Retina (tissue), 1 donor: ENCODE results near the gene CACNA1C.

Source experiments
- DNase-seq: peaks from one replicate; pipeline ENCODE4 v3.0.0-alpha.2; 2016

The CACNA1C gene

DNA sequence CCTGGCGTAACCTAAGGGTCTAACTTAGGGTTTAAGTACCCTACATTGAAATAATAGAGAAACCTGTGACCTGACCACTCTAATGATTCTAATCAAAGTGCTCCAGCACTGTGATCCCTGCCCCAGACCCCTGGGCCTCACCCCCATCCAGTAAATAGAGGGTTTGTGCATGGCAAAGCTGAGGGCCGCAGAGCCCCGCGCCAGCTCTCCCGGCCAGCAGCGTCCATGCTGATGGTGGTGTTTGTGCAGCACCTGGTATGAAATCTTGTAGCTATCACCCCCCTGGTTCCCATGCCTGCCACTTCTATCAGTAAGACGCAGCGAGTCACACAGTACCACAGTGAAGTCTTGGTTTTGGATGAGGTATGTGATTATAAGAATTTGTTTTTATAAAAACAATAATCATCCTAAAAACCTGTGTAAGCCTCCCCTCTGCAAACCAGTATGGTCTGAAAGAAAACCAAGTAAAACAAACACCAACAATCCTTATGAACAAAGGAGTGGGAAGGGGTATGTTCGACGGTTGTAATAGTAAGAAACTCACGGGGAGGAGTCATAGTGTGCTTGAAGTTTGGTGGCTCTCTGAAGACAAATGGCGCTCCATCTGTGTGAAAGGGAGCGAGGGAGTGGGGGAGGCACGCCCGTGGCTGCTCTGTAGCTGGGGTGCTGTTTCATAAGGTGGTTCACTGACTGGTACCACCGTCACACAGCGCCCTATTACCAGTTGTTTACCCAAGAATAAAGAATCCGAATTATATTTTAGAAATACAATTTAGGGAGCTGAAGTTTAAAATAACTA is 156.2 kb downstream of the CACNA1C start:
- no peak for DNase-seq

DNA sequence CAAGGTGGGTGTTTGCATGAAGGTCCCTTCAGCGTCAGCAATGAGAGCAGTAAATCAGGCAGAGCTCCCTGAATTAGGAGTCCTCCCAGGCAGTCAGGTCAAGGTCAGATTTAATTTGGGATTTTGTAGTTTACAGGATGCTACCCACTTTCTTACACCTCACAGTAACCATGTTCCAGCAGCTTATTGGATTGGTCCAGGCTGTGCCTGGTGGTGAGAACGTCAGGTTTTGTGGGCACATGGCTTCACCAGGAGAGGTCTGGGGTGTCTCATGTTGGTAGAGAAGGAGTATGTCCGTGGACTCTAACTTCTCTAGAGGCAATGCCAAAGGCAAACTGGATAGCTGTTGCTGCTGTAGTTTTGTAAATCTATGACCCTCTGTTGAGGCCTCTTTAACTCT is 158.3 kb downstream of the CACNA1C start:
- DNase-seq = no peak

DNA sequence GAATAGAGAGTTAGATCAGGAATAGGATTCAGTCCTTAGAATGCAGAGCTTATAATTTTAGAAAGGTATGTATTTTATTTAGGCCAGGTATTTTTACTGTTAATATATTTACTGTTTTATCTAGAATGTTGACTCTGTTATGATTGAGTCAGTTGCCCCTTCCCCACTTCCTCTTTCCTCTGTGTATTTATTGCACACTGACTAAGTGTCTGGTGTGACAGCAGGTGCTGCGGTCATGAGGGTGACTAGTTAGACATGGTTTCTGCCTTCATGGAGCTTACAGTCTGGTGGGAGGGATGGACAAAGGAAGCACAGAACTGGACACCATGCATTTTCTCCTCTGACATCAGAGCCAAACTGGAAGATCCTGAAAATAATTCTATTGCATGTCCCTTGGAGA is 159.8 kb downstream of the CACNA1C start:
- DNase-seq = no peak

DNA sequence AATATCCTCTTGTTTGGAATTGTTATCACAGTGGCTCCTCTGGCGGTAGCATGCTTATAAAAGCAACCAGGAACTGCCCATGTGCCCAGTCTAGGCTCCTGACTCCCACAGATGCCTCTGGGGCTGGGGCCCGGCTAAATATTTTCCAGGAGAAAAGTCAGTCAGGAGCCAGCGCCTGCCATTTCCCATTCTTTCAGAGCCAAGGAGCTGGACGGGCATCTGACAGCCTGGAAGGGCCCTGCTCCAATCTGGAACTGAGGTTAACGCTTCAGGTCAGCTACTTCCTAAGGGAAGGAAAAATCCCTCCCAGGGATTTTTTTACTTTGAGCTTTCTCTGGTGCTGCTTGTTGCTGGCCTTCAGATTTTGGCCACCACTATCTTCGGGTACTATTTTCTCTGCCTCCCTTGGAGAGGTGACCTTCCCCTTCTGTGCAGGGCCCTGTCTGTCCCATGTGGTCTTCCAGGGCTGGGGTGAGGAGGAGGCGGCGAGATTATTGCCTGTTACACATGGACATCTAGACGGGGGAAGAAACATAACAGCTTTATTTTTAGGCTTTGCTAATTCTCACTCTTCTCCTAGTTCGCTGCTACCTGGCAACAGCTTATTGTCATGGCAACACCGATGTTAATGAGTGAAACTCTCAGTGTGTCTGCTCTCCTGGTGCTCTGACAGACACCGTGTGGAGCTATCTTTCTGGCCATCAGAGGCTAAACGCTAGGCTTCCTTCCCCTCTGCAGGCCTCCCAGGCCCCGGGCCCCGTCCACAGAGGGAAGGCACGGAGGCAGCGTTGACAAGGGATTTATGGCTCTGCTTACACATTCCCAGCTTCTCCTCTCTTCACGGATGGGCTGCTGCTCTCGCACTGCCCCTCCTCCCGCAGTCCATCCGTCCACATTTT is 160.4 kb downstream of the CACNA1C start:
- DNase-seq = peak; percentile 60

DNA sequence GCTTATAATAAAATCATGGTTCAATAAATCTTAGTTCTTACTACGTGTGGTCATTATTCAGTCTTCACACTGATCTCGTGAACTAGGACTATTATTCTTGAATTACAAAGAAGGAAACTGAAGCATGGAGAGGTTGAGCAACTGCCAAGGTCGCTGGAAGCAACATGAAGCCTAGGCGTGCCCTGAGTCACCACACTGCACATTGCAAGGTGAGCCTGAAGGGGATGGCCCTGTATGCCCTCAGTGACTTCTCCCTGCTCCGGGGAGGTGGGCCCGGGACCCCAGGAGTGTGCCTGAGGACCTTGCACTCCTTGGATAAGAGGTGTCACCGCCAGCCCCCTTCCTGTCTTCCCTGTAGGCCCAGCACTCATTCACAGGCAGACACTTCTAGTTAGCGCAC is 161.6 kb downstream of the CACNA1C start:
- no peak for DNase-seq

DNA sequence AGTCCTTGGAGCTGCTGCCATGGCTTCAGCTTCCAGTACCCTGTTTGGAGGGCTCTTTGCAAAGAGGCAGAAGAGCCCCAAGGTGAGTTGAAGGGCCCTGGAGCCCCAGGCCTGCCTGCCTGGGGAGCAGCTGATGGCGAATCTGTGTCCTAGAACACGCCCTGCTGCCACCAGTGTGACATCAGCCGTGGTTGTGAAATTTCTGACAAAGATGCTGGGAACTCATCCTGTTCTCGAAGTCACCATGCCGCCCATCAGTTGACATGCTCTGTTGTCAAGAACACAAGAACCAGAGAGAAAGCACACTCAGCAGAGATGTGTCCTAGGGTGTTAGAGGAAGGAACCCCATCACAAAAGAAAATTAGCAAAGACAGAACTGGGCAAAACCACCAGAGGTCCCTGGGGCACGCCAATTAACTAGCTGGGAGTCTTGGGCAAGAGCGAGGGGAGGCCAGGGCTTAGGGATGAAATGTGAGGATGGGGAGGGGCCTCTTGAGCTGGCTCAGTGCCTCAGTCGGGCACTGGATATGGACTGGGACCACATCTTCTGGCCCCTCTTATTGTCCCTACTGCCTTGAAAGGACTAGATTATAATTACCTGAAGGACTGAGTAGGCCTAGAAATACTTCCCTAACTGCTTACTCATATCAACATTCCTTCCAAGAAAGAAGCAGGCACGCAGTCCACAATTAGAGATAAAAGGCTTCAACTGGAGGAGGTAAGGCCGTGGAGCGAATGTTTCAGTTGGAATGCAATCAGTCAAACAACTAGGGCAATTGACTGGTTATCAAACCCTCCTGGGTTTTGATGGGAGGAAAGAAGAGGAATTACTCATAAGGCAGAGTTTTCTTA is 163.1 kb downstream of the CACNA1C start:
- DNase-seq = no peak

DNA sequence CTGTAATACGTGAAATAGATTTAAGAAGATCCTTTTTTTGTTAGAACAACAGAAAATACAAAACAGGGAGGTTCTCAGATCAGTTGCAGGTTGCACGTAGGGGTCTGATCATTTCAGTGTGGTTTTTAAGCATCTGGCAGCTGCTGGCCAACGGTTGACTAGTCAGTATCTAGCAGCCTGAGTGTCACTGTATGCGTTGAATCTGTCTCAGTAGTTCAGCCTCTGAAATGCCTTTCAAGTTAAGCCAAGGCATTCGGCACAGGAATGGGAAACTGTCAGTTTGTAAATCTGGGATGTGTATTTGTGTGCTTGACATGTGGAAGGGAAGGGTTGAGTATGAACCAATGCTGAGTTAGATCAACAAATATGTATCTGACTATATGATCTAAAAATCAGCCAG is 165.9 kb downstream of the CACNA1C start:
- DNase-seq = no peak

DNA sequence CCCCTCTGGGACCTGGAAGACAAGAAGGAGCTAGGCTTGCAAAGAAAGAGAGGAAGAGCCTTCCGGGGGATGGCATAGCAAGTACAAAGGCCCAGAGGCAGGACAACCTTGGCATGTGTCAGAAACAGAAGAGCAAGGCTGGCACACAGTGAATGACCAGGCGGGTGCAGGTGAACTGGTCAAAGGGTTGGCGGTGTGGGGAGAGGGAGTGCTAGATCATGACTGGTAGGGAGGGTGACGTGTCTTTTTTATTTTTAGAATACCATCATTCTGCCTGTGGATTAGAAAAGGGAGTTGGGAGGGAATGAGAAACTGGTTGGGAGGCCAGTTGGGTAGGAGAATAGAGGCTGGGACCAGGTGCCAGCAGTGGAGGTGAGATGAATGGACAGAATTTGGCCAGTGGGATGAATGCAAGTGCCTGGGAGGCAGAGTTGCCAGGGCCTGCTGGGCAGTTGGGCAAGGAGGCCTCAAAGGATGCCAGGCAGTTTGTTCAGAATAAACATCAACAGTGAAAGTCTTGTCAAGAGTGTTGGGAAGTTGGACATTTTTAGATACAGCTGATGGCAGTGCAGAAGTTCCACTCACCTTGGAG is 168.3 kb downstream of the CACNA1C start:
- DNase-seq = no peak

DNA sequence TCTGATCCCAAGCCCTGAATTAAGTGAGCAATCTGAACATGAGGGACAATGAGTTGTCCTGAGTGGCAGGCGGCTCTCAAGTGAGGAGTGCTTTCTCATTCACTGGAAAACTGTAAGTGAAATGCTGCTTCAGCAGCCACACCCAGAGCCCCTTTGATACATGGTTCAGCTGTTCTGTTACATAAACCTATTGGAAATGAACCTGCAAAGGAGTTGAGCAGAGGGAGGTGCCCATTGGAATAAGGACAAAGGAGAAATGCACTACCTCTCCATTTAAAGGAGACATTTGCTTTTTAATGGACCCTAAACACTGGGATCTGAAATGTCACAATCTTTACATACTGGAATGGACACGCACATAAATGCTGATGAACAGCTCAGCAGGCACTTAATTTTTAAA is 169.9 kb downstream of the CACNA1C start:
- DNase-seq = no peak

DNA sequence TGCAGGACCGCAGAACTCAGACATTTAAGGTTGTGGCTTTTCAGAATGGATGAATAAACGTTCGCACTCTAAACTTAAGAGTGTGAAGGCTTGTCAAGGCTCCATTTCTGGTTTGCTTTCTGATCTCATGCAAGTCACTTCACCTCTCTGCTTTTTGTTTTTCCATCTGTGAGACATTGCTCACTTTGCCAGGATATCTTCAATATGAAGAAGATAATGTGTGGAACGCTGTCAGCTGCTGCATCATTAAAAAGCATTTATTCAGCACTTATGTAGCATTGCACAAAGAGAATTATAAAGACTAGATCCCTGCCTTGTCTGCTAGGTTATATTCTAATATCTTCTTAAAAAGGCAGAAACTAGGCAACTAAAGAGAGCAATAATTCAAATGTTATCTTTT is 172.2 kb downstream of the CACNA1C start:
- DNase-seq = no peak

DNA sequence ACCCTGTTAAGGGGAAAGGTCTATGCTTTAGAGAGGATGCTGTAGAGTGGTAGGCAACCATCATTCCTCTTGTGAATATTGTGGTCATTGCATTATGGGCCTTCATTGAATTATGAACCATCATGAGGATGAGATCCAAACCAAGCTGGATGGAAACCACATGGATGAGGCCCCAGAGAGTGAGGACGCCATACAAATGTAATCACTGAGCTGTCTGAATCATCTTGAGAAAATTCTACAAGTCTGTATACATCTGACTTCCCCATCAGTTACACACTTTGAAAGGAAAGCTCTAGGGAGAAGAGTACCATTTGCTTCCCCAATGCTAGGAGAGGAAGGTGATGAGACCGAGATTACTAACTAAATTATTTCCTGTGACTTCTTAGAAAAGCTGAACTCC is 172.9 kb downstream of the CACNA1C start:
- no peak for DNase-seq

DNA sequence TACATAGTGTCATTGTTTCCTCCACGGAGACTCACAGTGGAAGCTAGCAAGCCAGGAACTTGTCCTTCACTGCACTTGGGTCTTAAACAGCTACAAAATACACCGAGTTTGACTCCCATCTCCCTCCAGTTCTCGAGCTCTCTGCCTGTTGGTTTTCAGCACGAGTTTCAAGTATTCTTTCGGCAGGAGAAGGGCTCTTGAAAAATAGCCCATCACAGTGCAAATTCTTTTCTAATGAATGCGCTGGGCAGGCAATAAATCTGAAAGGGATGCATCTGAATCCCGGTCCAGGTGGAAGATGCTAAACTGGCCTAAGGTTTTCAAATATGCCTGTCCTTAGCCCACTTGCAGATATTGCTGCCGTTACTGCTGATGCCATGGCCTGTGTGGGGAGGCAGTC is 173.9 kb downstream of the CACNA1C start:
- no peak for DNase-seq

DNA sequence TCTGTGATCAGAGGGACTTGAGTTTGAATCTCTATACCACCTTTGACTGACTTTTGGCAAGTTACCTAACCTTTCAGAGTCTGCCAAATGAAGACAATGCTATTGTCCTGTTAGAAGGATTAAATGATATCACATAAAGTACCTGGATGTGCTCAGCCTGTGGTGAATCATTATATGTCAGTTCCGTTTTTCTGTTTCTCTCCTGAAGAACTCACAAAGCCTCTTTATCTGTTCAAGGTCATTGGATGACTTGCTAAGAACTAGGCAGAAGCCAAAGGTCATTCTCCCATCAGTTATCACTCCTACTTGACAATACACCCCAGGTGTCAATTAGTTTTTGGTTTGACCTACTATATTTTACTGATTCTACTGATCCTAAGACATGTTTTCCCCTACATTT is 174.6 kb downstream of the CACNA1C start:
- DNase-seq = no peak

DNA sequence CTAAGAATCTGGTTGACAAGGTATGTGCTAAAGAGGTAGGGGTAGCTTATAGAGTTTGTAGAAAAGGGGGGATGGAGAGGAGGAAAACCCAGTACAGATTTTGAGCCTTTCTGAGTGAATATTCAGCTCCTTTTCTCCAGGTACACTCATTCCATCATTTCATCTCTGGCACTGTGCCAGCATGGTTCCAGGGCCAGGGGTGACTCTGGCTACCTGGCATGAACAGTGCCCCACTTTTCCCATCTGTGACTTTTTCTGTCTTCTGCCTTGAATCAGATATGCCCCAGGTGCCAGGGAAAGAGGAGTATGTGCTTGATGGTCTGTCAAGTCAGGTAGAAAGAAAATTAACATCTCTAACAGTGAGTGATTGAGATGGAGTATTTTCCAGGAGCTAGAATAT is 175.7 kb downstream of the CACNA1C start:
- no peak for DNase-seq

DNA sequence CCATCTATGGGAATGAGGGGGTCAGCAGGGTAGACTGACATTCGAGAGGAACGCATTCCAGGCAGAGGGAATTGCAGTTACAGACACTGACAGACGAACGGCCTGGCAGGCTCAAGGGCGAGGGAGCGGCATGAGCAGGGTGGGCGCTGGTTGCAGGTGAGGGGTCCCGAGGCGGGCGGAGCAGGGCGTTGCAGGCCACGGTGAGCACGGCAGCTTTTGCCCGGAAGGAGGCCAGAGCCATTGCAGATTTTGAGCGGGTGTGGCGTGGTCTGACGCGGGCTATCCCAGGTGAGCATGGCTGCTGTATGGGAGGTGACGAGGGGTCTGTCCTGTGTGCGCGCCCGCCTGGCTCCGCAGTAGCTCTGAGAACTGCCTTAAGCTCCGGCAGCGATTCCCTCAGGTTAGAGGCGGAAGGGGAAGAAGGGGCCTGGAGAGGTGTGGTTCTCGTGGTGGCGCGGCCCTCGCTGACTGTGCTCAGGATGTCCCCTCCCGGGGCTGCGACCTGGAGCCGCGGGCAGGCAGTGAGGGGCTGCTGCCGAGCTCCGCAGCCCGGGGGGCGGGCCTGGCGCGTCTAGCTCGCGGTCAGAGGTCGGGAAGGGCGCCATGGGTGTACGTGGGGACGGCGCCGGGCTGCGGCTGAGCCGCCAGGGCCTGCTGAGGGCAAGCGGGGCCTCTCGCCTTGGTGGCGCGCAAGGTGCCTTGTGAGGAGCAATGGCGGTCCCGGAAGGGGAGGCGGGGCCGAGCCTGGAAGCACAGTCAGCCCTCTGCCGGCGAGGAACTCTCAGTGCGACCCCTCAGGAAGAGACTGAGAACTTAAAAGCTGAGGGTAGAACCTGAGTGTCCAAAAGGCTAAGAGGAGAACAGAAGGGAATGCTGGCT is 177.1 kb downstream of the CACNA1C start:
- DNase-seq = no peak

DNA sequence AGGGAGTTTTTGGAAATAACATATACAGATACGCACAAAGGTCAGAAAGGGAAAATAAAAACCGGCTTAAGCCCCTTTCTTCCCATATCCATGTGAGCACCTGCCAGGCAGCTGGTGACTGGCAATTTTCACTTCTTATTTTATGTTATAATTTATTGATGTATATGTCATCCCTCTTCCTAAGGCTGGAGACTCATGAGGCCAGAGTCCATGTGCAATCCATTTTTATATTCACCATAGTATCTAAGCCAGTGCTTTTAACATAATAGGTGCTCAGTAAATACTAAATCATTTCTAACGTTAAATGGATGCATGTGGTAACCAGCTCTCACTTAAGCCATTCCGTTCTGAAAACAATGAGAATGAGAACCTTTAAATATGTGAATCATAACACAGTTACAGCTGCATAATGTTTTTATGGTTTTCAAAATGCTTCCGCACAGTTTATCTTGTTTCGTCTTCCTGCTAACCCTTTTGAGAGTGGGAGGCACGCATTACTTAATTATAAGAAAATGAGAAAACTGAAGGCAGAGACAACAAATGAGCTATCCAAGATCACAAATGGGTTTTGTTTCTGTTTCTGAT is 178.3 kb downstream of the CACNA1C start:
- DNase-seq = no peak

DNA sequence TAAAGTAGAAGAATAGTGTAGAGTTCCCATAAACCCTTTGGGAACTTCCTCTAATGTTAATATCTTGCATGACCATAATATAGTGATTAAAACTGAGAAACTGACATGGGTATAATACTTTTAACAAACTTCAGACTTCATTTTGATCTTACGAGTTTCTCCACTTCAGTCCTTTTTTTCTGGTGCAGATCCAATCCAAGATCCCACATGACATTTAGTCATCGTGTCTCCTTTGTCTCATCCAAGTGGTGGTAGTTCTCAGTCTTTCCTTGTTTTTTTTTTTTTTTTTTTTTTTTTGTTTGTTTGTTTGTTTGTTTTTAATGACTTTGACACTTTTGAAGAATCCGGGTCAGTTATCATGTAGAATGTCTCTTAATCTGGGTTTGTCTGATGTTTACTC is 179.2 kb downstream of the CACNA1C start:
- no peak for DNase-seq

DNA sequence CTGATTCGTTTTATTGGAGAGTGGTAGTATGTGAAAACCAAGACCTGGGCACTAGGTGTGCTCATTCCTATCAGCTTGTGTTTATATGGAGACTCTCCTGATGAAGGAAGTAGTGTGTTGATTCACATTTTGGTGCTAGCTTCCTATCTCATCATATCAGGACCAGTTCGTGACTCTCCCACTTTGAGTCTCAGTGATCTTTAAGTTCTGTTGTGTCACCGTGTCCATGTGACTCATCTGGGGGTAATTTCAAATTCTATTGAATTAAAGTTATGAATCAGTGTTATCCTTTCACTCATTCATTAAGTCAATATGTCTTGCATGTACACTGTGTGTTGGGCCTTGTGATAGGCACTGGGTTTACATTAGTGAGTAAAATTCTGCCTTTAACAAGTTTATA is 180.2 kb downstream of the CACNA1C start:
- no peak for DNase-seq

DNA sequence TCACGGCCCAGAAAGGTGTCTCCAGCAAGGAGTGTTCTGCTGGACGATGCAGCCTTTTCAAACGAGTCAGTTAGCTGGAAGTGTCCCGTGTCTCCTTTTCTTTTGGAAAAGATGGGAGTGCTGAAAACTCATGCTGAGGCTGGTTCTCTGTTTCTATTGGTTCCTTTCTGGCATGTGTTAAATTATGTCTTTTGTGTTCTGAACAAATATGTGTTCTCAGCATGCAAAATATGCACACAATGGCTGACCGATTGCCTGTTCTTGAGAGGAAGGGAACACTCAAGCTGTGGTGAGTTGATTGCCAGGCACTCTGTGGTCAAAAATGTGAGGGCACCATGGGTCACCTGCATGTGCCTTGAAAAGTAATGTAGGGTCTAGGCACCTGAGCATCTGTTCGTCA is 181.3 kb downstream of the CACNA1C start:
- no peak for DNase-seq

DNA sequence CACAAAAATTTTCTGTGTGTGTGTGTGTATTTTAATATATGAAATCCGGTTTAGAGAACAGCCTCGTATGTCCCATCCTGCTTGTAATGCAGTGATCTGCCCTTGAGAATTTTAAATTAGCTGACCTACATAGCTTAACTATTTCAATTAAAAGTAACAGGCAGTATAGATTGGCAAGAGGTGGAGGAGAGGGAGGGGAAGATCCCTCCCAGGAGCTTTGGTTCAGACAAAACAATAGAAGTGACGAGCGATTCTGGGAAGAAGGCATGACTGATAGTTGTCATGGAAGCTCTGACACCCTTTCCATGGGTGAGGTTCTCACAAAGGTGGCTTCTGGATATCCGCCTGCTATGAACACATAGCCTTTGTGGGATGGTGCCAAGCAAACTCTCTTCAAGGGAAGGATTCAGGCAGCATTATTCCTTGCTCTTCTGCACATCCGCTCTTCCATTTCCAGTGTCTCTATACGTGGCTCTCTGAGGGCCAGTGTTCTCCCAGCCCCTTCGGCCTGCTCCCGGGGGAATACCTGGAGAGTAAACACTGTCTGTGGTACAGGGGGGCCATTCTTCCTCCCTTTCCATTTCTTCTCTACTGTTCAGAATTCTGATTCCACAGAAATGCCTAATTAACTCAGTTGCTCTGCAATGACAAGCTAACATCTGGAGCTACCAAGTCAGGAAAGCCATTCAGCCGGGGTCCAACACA is 182.0 kb downstream of the CACNA1C start:
- no peak for DNase-seq
